Mesenchymal stem cell (in vitro differentiated cells and primary cell): ENCODE results near the gene COL25A1.

Source experiments
- DNase-seq: peaks from one replicate; pipeline ENCODE4 v3.0.0-alpha.2; 2013
- H2AFZ ChIP-seq: one replicate; pipeline ENCODE4 v1.6.1; 2013; ENCODE audit warnings: low read depth, mild to moderate bottlenecking, control low read depth, inconsistent platforms, low read length, moderate library complexity
- H2AK5ac ChIP-seq: 2 replicates; pipeline ENCODE4 v1.6.1; 2013; ENCODE audit warnings: low read length, moderate library complexity, mild to moderate bottlenecking, inconsistent platforms; ENCODE audit not compliant: severe bottlenecking
- H2BK120ac ChIP-seq: one replicate; pipeline ENCODE4 v1.6.1; 2013; ENCODE audit warnings: low read depth, mild to moderate bottlenecking, inconsistent platforms, low read length, moderate library complexity
- H2BK12ac ChIP-seq, 2 experiments: one replicate each; pipeline ENCODE4 v1.6.1; 2013; ENCODE audit warnings: inconsistent platforms in 2 of 2, low read length in 2 of 2, mild to moderate bottlenecking in 2 of 2, moderate library complexity in 2 of 2, control low read depth in 1 of 2
- H2BK15ac ChIP-seq: one replicate; pipeline ENCODE4 v1.6.1; 2013; ENCODE audit warnings: mild to moderate bottlenecking, low read depth, inconsistent platforms; ENCODE audit not compliant: poor library complexity, severe bottlenecking
- H2BK5ac ChIP-seq: 2 replicates; pipeline ENCODE4 v1.6.1; 2013; ENCODE audit warnings: low read depth, mild to moderate bottlenecking, low read length, control low read depth, inconsistent platforms; ENCODE audit not compliant: poor library complexity, severe bottlenecking
- H3K14ac ChIP-seq, 2 experiments: one replicate each; pipeline ENCODE4 v1.6.1; 2013; ENCODE audit warnings: inconsistent platforms in 2 of 2, low read length in 2 of 2, control low read depth in 1 of 2, mild to moderate bottlenecking in 1 of 2, moderate library complexity in 1 of 2
- H3K18ac ChIP-seq, 2 experiments: one replicate each; pipeline ENCODE4 v1.6.1; 2013; ENCODE audit warnings: inconsistent platforms in 2 of 2, low read length in 2 of 2, control low read depth in 1 of 2, low read depth in 1 of 2, mild to moderate bottlenecking in 1 of 2
- H3K23ac ChIP-seq, 2 experiments: one replicate each; pipeline ENCODE4 v1.6.1; 2013; ENCODE audit warnings: inconsistent platforms in 2 of 2, low read length in 2 of 2, mild to moderate bottlenecking in 2 of 2, moderate library complexity in 2 of 2, control low read depth in 1 of 2
- H3K27ac ChIP-seq: 2 replicates; pipeline ENCODE4 v1.5.1; 2013; ENCODE audit warnings: mild to moderate bottlenecking, moderate library complexity, low read length, control low read depth, inconsistent platforms; ENCODE audit not compliant: poor library complexity, severe bottlenecking
- H3K27me3 ChIP-seq, 2 experiments: 2 replicates each; pipeline versions ENCODE4 v1.6.1 to v1.7.0; 2013; ENCODE audit warnings: low read length in 2 of 2, mild to moderate bottlenecking in 2 of 2, moderate library complexity in 2 of 2, control low read depth in 1 of 2, inconsistent platforms in 1 of 2; ENCODE audit not compliant: control insufficient read depth in 1 of 2, insufficient read depth in 1 of 2
- H3K36me3 ChIP-seq, 2 experiments: 2 replicates each; pipeline versions ENCODE4 v1.6.1 to v1.7.0; 2013; ENCODE audit warnings: low read length in 2 of 2, control low read depth in 1 of 2, inconsistent platforms in 1 of 2, low read depth in 1 of 2, mild to moderate bottlenecking in 1 of 2; ENCODE audit not compliant: insufficient read depth in 2 of 2, control insufficient read depth in 1 of 2
- H3K4ac ChIP-seq, 2 experiments: one replicate each; pipeline ENCODE4 v1.6.1; 2013; ENCODE audit warnings: inconsistent platforms in 2 of 2, low read length in 2 of 2, mild to moderate bottlenecking in 2 of 2, moderate library complexity in 2 of 2, control low read depth in 1 of 2, low read depth in 1 of 2
- H3K4me1 ChIP-seq: 2 replicates; pipeline ENCODE4 v1.6.1; 2013; ENCODE audit warnings: low read depth, low read length, control low read depth; ENCODE audit not compliant: control insufficient read depth, insufficient read depth
- H3K4me2 ChIP-seq: 2 replicates; pipeline ENCODE4 v1.6.1; 2013; ENCODE audit warnings: low read length, mild to moderate bottlenecking, inconsistent platforms; ENCODE audit not compliant: poor library complexity, severe bottlenecking
- H3K4me3 ChIP-seq, 2 experiments: 2 replicates each; pipeline versions ENCODE4 v1.5.1 to v1.7.0; 2013; ENCODE audit warnings: low read length in 2 of 2, mild to moderate bottlenecking in 2 of 2, control low read depth in 1 of 2, low read depth in 1 of 2; ENCODE audit not compliant: insufficient read depth in 1 of 2
- H3K79me1 ChIP-seq: replicated peaks from 2 replicates; pipeline ENCODE4 v1.6.1; 2013; ENCODE audit warnings: mild to moderate bottlenecking, control low read depth, low read length, inconsistent platforms; ENCODE audit not compliant: poor library complexity, severe bottlenecking
- H3K9ac ChIP-seq: 2 replicates; pipeline ENCODE4 v1.7.0; 2013; ENCODE audit warnings: mild to moderate bottlenecking, low read length, moderate library complexity
- H3K9me3 ChIP-seq: 2 replicates; pipeline ENCODE4 v1.7.0; 2013; ENCODE audit warnings: mild to moderate bottlenecking, low read length; ENCODE audit not compliant: control insufficient read depth
- H4K8ac ChIP-seq: one replicate; pipeline ENCODE4 v1.6.1; 2013; ENCODE audit warnings: inconsistent platforms, mild to moderate bottlenecking, low read length, moderate library complexity
- H4K91ac ChIP-seq: one replicate; pipeline ENCODE4 v1.6.1; 2013; ENCODE audit warnings: mild to moderate bottlenecking, low read length, inconsistent platforms
- WGBS: methylation state at CpG from one replicate; pipeline ENCODE4 v1.1.7; 2013; ENCODE audit warnings: mixed read lengths; 5-methylcytosine and 5-hydroxymethylcytosine counted together

Gene COL25A1

GRCh38 chr4:109248322-109248900, 54.0 kb downstream of the COL25A1 start:
- H4K8ac ChIP-seq: no peak overlapping the region
- no peak overlapping the region for H3K27ac ChIP-seq
- H3K9me3 ChIP-seq: no peaks in the 10 kb centered on the region
- H2AK5ac ChIP-seq: no peak overlapping the region
- H3K36me3 ChIP-seq: no peaks in the 10 kb centered on the region
- H3K27me3 ChIP-seq: no peaks in the 10 kb centered on the region
- H2BK15ac ChIP-seq: no peak overlapping the region
- 94% methylated on average over 4 of the region's 4 CpGs for WGBS
- H3K4me1 ChIP-seq: no peaks in the 10 kb centered on the region
- DNase-seq: no peak
- H3K79me1 ChIP-seq: no peaks in the 10 kb centered on the region
- no peak overlapping the region for H3K23ac ChIP-seq
- H4K91ac ChIP-seq: no peak overlapping the region
- H3K4me3 ChIP-seq: no peak overlapping the region
- no peak overlapping the region for H2BK5ac ChIP-seq
- H3K4ac ChIP-seq: no peak overlapping the region
- H2AFZ ChIP-seq: no peak overlapping the region
- no peak overlapping the region for H3K9ac ChIP-seq
- no peak overlapping the region for H3K4me2 ChIP-seq
- no peak overlapping the region for H3K18ac ChIP-seq
- no peak overlapping the region for H2BK120ac ChIP-seq
- no peak overlapping the region for H2BK12ac ChIP-seq
- H3K14ac ChIP-seq: no peak overlapping the region

GRCh38 chr4:109243871-109244270, 58.6 kb downstream of the COL25A1 start:
- H3K4me3 ChIP-seq: no peak overlapping the region
- H2BK5ac ChIP-seq: no peak overlapping the region
- no peak overlapping the region for H3K4ac ChIP-seq
- no peaks in the 10 kb centered on the region for H3K79me1 ChIP-seq
- H3K4me1 ChIP-seq: no peaks in the 10 kb centered on the region
- no peak overlapping the region for H3K4me2 ChIP-seq
- no peak overlapping the region for H3K9ac ChIP-seq
- no peak overlapping the region for H2AFZ ChIP-seq
- H4K91ac ChIP-seq: no peak overlapping the region
- H3K36me3 ChIP-seq: no peaks in the 10 kb centered on the region
- no peak overlapping the region for H4K8ac ChIP-seq
- no peak overlapping the region for H2BK12ac ChIP-seq
- H3K18ac ChIP-seq: no peak overlapping the region
- WGBS: 100% methylated on average over 1 of the region's 3 CpGs
- no peaks in the 10 kb centered on the region for H3K27me3 ChIP-seq
- H2BK120ac ChIP-seq: no peak overlapping the region
- H3K23ac ChIP-seq: no peak overlapping the region
- DNase-seq: no peak
- no peak overlapping the region for H2BK15ac ChIP-seq
- H3K14ac ChIP-seq: no peak overlapping the region
- no peaks in the 10 kb centered on the region for H3K9me3 ChIP-seq
- no peak overlapping the region for H3K27ac ChIP-seq
- H2AK5ac ChIP-seq: no peak overlapping the region

- no peak overlapping the region for H3K23ac ChIP-seq
- no peak for DNase-seq
- H3K9ac ChIP-seq: no peak overlapping the region
- H2BK12ac ChIP-seq: no peak overlapping the region
- no peak overlapping the region for H3K27ac ChIP-seq
- no peaks in the 10 kb centered on the region for H3K79me1 ChIP-seq
- no peak overlapping the region for H2BK120ac ChIP-seq
- H3K36me3 ChIP-seq: no peaks in the 10 kb centered on the region
- H4K8ac ChIP-seq: no peak overlapping the region
- H2AFZ ChIP-seq: no peak overlapping the region
- WGBS: 89% methylated on average over 1 of the region's 2 CpGs
- H4K91ac ChIP-seq: no peak overlapping the region
- no peak overlapping the region for H2BK15ac ChIP-seq
- H2AK5ac ChIP-seq: no peak overlapping the region
- no peak overlapping the region for H3K4ac ChIP-seq
- H3K27me3 ChIP-seq: no peaks in the 10 kb centered on the region
- H2BK5ac ChIP-seq: no peak overlapping the region
- H3K4me1 ChIP-seq: no peaks in the 10 kb centered on the region
- no peak overlapping the region for H3K18ac ChIP-seq
- no peak overlapping the region for H3K14ac ChIP-seq
- no peak overlapping the region for H3K4me2 ChIP-seq
- H3K9me3 ChIP-seq: peaks cover 5% of the 10 kb centered on the region
- H3K4me3 ChIP-seq: no peak overlapping the region
These were observed 63.7 kb downstream of the COL25A1 start for GRCh38 chr4:109238746-109239145.

- DNase-seq: no peak
- Histone ChIP-seq H3K9me3 (peaks cover 5% of the 10 kb centered on the region), H3K36me3 (no peaks in the 10 kb centered on the region), H3K27me3 (no peaks in the 10 kb centered on the region), H4K91ac (no peak overlapping the region), H3K23ac (no peak overlapping the region), H3K14ac (no peak overlapping the region), H3K4ac (no peak overlapping the region), H2BK120ac (no peak overlapping the region), H4K8ac (no peak overlapping the region), H3K4me3 (no peak overlapping the region), H3K9ac (no peak overlapping the region), H3K4me1 (no peaks in the 10 kb centered on the region), H3K18ac (no peak overlapping the region), H3K4me2 (no peak overlapping the region), H2AFZ (no peak overlapping the region), H3K27ac (no peak overlapping the region), H2BK12ac (no peak overlapping the region), H2BK5ac (no peak overlapping the region), H3K79me1 (no peaks in the 10 kb centered on the region), H2BK15ac (no peak overlapping the region), H2AK5ac (no peak overlapping the region)
- no CpG with 5 or more reads among the region's 1 CpG for WGBS
These were observed 66.8 kb downstream of the COL25A1 start for GRCh38 chr4:109235683-109236082.
